GM12874 (cell line): Measurements from ENCODE around the gene UGCG.

Experiments used
- TF ChIP-seq, protein P1 (sequence below): IDR thresholded peaks from 2 replicates; pipeline ENCODE4 v1.5.1; 2011; ENCODE audit warnings: low read depth, mild to moderate bottlenecking, control low read depth, low read length, moderate library complexity; ENCODE audit not compliant: insufficient read depth

UGCG gene

DNA sequence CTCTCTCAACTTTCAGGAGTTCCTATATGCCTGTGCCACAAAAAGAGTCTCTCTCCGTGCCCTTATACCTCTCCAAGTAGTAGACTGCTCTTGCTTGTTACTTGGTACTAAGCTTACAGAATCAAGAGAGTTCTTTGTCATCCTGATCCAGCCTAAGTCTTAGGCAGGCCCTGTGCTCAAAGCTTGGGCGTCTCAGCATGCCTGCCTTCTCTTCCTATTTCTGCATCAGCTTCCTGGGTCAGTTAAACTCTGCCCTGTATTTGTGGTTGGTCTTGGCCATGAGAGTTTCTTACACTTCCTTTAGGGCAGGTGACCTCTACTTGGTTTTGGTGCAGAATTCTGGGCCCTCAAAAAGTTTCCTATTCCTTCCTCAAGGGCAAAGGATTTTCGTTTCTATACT lies 33.0 kb upstream of the UGCG start:
- TF ChIP-seq, protein P1, sequence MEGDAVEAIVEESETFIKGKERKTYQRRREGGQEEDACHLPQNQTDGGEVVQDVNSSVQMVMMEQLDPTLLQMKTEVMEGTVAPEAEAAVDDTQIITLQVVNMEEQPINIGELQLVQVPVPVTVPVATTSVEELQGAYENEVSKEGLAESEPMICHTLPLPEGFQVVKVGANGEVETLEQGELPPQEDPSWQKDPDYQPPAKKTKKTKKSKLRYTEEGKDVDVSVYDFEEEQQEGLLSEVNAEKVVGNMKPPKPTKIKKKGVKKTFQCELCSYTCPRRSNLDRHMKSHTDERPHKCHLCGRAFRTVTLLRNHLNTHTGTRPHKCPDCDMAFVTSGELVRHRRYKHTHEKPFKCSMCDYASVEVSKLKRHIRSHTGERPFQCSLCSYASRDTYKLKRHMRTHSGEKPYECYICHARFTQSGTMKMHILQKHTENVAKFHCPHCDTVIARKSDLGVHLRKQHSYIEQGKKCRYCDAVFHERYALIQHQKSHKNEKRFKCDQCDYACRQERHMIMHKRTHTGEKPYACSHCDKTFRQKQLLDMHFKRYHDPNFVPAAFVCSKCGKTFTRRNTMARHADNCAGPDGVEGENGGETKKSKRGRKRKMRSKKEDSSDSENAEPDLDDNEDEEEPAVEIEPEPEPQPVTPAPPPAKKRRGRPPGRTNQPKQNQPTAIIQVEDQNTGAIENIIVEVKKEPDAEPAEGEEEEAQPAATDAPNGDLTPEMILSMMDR: no peak

DNA sequence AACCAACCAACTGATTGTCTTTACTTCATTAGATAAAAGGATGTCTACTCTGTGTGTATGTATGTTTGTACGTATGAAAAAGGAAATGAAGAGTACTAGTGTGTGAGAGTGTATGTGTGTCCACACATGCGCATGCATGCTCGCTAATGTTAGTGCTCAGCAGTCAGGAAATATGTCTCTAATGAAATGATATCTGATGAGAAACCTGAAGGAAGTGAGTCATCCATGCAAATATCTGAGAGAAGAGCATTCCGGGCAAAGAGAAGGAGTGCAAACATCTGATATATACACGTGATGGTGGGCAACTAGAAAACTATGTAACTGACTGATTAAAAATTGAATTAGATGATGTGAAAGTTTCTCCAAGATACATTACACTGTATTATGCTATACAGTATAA lies 29.6 kb upstream of the UGCG start:
- TF ChIP-seq, protein P1: no peak

GRCh38 chr9:111868475-111868874 lies 28.1 kb upstream of the UGCG start:
- TF ChIP-seq, protein P1: no peak

DNA sequence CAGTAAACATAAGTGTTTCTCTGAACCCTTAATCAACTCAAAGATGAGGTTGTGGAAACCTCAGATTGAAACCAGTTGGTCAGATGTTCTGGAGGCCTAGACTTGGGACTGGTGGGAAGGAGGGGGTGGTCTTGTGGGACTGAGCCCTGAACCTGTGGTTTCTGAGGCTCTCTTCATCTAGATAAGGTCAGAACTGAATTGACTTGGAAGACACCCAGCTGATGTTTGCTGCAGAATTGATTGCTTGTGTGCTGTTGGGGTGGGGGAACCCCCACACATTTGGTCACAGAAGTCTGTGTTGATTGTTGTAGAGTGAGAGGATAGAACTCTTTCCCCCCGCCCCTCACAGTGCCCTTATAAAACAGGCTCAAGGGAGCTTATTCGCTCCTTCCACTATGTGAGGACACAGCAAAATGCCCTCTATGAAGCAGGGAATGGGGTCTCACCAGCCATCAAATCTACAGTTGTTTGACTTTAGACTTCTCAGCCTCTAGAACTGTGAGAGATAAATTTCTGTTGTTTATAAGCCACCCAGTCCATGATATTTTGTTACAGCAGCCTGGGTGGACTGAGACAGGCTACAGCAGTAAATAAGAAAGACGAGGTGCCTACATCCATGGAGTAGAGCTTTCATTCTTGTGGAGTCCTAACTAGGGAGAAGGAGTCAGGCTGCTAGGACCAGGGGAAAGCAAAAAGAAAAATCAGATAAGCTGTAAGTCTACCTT lies 25.7 kb upstream of the UGCG start:
- TF ChIP-seq, protein P1: no peak

GRCh38 chr9:111871499-111871855 lies 25.1 kb upstream of the UGCG start:
- TF ChIP-seq, protein P1: no peak

GRCh38 chr9:111872886-111873285 lies 23.7 kb upstream of the UGCG start:
- TF ChIP-seq, protein P1: no peak

- TF ChIP-seq, protein P1: no peak
Measured at GRCh38 chr9:111873901-111874300, 22.7 kb upstream of the UGCG start.

- TF ChIP-seq, protein P1: no peak
Measured at GRCh38 chr9:111874500-111874899, 22.1 kb upstream of the UGCG start.
